ENCODE measurements around the gene SRRM1.
"Not testable (repeated sequence)": the region's sequence is repeated elsewhere in the genome, so short reads cannot be mapped to it uniquely, and the experiment has no call there.

SRRM1 gene

DNA sequence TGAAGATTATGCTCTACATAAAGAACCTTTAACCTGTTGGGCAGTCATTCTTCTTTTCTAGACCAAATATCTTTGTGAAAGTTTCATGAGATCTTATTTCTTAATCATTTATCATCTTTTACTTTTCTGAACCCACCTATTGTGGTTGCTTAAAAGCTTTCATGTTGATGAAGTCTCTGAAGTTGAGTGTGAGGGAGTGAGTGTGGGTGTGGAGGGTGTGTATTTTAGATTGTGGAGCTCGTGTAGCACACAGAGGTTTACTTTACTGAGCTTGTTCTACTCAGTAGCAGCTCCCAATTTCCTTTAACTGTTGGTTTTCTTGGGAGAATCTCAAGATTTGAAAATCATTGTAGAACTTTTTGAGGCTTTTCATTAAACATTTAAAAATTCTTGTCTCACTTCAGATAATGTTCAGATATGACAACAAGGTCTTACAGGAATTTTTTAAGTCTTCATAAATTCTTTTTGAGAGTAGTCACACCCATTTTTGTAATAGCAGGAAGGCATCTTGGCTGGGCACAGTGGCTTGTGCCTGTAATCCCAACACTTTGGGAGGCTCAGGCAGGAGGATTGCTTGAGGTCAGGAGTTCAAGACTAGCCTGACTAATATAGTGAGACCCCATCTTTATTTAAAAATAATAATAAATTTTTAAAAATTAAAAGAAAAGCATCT lies 17.0 kb downstream of the SRRM1 start:
- H3K4me3 ChIP-seq (ENCODE audit: low read length), result no peak overlapping the region
- no peak for TF ChIP-seq ZNF274 (IDR thresholded peaks at IDR 0.05; ENCODE audit: low read depth, low read length)

DNA sequence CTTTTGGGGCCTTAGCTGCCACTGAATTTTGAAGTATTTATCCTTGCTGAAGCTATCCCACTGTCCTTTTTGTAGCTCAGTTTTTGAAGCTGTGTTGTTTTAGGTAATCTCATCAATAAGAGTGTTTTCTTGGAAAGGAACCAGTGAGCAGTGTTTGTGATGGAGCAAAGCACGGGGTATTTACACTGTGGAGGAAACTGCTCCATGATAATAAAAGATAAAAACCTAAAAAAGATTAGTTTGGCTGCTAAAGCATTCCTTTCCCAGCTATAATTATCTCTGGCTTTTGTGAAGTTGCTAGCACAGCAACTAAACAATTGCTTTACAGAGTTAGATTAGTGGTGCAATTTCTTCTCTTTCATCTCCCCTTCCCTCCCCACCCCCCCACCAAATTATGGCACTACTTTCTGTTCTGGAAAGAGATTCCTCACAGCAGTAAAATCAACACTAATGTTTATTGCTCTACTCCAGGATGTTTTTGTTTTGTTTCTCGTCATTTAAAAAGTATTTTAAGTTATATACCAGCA lies 21.5 kb downstream of the SRRM1 start:
- no peak overlapping the region for H3K4me3 ChIP-seq (ENCODE audit: low read length)
- no peak for TF ChIP-seq ZNF274 (IDR thresholded peaks at IDR 0.05; ENCODE audit: low read depth, low read length)

DNA sequence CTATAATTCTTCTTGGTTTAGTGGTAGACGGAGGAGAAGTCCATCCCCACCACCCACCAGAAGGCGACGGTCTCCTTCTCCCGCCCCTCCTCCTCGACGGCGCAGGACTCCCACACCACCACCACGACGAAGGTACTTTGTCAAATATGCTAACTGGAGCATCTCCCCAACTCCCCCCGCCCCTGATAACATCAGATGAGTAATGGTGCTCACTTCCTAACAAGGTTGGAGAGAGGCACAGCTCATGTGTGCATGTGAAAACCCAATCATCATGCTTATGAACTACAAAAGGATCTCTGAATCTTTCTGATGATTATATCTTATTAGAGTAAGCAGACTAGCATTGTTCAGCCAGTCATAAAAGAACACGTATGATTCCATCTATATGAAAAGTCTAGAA lies 23.7 kb downstream of the SRRM1 start:
- no peak for TF ChIP-seq ZNF274 (IDR thresholded peaks at IDR 0.05; ENCODE audit: low read depth, low read length)
- no peak overlapping the region for H3K4me3 ChIP-seq (ENCODE audit: low read length)

DNA sequence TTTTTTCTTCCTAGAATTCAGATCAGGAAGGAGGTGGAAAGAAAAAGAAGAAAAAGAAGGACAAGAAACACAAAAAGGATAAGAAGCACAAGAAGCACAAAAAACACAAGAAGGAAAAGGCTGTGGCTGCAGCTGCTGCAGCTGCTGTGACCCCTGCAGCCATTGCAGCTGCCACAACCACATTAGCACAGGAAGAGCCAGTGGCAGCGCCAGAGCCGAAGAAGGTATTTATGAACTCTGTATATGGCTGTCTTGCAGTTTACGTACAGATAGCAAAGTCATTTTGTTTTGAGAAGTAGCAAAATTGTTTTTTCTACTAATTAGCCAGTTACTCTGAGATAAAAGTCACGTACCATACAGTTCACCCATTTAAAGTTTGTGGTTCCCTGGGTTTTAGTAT lies 28.3 kb downstream of the SRRM1 start:
- H3K4me3 ChIP-seq (ENCODE audit: low read length), result not testable (repeated sequence)

DNA sequence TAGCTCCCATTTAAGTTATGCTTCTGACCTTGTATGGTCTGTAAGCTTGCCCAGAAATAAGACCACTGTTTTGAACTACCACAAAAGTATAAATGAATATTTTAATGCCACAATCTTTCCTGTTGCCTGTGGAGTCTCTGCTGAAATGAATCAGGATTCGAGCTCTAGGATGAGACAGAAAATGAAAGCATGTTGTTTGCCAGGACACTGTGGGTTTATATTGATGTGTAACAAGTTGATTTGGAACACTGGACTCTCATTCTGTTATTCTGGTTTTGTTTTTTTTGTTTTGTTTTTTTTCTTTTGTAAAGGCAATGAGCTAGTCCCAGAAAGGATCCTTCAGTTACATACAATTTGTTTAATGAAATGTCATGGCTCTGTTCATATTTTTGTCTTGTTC lies 29.6 kb downstream of the SRRM1 start:
- H3K4me3 ChIP-seq (ENCODE audit: low read length), result not testable (repeated sequence)

DNA sequence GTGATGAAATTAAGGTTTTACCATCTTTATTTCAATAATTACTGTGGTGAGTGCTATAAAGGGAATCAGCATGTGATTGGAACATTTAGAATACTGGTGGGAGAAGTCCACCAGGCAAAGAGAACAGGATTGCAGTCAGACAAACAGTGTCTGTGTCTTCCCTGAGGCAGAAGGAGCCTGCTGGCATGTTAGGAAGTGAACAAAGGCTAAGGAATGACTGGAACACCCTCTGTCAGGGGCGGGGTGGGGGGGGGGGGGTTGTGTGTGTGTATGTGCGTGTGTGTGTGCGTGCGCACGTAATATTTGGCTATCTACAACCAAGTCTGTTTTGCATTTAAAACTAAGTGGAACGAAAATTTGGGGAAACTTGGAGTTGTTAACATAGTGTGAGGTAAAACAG lies 30.2 kb downstream of the SRRM1 start:
- no peak for TF ChIP-seq ZNF274 (IDR thresholded peaks at IDR 0.05; ENCODE audit: low read depth, low read length)

DNA sequence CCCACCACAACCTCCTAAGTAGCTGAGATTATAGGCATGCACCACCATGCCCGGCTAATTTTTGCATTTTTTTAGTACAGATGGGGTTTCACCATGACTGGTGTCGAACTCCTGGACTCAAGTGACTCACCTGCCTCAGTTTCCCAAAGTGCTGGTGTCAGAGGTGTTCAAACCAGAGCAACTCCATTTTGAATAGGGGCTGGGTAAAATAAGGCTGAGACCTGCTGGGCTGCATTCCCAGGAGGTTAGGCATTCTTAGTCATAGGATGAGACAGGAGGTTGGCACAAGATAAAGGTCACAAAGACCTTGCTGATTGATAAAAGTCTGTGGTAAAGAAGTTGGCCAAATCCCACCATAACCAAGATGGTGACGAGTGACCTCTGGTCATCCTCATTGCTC lies 35.3 kb downstream of the SRRM1 start:
- not testable (repeated sequence) for H3K4me3 ChIP-seq (ENCODE audit: low read length)

More for the DNA sequence above, 30.2 kb downstream of the SRRM1 start:
- H3K4me3 ChIP-seq (ENCODE audit: low read length), result no peak overlapping the region

DNA sequence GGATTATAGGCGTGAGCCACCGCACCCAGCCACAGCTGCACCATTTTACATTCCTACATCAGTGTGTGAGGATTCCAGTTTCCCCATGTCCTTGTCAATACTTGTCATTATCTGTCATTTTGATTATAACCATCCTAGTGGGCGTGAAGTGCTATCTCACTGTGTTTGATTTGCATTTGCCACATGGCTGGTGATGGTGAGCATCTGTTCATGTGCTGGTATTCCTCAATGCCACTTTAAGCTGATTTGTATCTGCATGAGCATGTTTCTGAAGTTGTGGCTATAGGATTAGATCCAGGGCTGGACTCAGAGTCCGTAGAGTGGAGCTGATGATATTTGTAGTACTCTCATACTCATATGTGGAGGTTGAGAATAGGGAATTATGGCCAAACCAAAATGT lies 36.6 kb downstream of the SRRM1 start:
- TF ChIP-seq ZNF274 (IDR thresholded peaks at IDR 0.05; ENCODE audit: low read depth, low read length), result no peak
- H3K4me3 ChIP-seq (ENCODE audit: low read length), result no peak overlapping the region

DNA sequence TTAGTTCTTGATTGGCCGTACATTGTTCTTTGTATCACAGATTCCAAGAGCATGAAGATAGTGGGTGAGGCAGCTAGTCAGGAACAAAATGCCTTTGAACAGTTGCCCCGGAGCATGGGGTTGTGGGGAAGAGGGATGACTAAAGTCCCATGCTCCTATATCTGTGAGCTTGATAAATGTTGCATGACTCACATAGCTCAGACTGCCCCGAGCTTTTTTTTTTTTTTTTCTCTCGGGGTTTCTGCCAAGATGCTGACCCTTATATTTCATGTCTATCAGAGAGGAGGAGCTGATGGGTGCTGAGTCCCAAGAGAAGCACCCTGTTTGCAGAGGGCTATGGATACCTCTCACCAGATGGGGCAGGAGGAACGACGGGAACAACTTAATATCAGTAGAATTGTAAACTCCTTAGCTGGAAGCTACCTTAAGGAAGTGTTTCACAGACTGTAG lies 40.6 kb downstream of the SRRM1 start:
- H3K4me3 ChIP-seq (ENCODE audit: low read length), result no peak overlapping the region
- TF ChIP-seq ZNF274 (IDR thresholded peaks at IDR 0.05; ENCODE audit: low read depth, low read length), result no peak

DNA sequence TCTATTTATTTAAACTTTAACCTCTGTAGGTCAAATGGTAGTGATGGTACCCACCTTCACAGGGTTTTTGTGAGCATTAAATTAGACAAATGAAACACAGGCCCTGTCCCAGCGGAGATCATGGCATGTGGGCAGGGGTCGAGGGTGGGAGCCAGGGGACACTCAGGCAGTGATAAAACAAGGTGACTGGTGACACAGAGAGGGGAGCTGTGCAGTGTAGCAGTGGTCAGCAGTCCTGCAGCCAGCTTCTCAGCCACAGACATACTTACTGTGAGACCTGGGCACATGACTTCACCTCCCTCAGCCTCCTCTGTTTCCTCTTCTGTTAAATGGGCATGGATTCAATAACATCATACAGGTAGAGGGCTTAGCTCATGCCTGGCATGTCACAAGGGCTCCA lies 44.9 kb downstream of the SRRM1 start:
- H3K4me3 ChIP-seq (ENCODE audit: low read length), result no peak overlapping the region

DNA sequence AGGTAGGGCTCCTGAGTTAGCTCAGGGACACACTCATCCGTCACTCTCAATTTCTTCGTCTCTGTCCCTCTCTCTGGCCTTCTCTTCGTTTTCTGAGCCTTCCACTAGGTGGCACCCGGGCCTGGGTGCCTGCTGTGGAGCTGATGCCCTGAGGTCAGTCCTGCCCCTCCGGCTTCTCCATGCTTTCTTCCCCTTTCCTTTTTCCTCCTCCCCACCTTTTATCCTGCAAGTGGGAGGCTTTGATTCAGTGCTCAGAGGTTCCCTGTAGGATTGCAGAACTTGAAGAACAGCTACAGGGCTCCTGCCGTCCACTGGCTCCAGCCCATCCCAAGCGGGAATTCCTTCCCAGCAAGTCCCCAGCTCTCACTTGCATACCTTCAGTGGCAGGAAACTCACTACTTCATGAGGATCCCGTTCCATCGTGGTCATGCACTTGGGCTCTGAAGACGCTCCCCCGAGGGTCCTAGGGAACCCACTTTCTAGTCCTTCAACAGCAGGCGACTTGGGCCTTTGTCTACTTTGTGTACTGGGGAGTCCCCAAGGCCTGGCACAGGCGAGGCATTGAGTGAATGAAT lies 45.6 kb downstream of the SRRM1 start:
- H3K4me3 ChIP-seq (ENCODE audit: low read length), result no peak overlapping the region
- no peak for TF ChIP-seq ZNF274 (IDR thresholded peaks at IDR 0.05; ENCODE audit: low read depth, low read length)

More for the DNA sequence above, 44.9 kb downstream of the SRRM1 start:
- no peak for TF ChIP-seq ZNF274 (IDR thresholded peaks at IDR 0.05; ENCODE audit: low read depth, low read length)

DNA sequence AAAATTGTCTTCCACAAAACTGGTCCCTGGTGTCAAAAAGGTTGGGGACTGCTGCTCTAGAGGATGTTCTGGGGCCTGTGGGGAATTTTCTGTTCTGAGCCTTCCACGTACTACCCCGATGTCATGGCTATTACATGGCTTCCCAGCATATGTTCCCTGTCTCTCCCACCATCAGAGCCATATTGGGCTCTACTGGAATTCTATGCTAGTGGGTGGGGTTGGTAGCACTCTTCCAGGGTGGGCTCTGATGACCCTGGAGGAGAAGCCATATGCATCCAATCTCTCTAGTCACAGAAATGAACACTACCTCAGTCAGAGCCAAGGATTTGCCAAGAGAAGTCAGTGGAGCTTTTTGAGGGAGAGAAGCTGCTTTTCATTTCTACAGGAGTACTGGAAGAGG lies 47.9 kb downstream of the SRRM1 start:
- no peak for TF ChIP-seq ZNF274 (IDR thresholded peaks at IDR 0.05; ENCODE audit: low read depth, low read length)
- H3K4me3 ChIP-seq (ENCODE audit: low read length), result no peak overlapping the region

DNA sequence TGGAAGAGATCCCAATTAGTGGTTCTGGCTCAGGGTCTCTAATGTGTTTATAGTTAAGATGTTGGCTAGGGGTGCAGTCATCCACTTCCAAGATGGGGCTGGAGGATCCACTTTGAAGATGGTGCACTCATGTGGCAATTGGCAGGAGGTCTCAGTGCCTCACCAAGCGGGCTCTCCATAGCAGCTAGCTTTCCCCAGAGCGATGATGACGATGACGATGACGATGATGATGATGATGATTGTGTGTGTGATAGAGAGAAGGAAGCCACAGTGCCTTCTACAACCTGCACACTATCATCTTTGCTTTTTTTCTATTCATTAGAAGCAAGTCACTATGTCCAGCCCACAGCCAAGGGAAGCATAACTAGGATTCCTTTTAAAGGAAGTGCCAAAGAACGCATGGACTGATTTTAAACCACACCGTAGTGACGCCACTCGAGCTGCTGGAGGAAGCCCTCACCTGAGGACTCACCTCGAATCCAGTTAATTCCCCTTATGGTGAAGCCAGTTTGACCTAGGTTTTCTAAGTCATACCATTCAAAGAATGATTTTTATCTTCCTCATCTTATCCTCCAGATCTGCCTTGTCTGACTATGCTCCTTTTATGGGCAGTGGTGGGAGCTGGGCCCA lies 49.4 kb downstream of the SRRM1 start:
- no peak overlapping the region for H3K4me3 ChIP-seq (ENCODE audit: low read length)
- TF ChIP-seq ZNF274 (IDR thresholded peaks at IDR 0.05; ENCODE audit: low read depth, low read length), result no peak

DNA sequence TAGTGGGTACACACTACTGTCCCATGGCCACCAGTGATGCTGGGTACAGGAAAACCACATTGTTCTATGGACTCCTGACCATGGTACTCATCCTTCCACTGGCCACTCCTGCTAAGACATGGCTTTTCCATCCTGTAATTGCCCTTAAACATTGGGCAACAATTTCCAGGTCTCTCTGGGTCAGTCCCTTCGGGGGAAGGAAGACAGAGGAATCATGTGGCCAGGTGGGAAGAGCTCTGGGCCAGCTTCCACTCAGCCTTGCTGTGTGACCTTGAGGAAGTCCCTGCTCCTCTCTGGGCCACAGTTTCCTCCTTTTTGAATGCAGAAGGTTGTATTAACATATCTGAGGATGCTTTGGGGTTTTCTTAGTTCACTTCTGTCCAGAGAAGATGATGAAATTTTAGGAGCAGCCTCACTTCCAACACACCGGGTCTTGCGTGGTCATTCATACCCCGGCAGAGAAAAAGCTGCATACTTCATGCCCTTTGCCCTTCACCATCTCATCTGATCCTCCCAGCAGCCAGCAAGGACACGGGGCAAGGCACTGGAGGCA lies 50.8 kb downstream of the SRRM1 start:
- TF ChIP-seq ZNF274 (IDR thresholded peaks at IDR 0.05; ENCODE audit: low read depth, low read length), result no peak
- H3K4me3 ChIP-seq (ENCODE audit: low read length), result no peak overlapping the region

DNA sequence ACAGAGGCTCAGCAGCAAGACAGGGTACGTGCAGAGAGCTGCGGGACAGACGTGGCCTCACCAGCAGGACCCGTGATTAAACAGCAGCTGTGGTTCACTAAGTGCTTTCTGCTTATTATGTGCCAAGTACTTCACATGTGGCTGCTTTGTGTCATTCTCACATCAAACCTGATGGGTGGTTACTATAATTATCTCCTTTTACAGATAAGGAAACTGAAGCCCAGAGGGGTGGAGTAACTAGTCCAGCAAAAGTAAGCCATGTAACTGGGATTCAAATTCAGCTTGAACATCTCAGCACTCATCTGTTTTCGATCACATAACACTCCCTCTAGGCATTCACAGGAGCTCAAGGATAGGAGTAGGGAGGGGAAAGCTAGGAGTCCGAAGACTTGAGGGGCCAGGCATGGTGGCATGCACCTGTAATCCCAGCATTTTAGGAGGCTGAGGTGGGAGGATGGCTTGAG lies 51.3 kb downstream of the SRRM1 start:
- TF ChIP-seq ZNF274 (IDR thresholded peaks at IDR 0.05; ENCODE audit: low read depth, low read length), result no peak
- H3K4me3 ChIP-seq (ENCODE audit: low read length), result no peak overlapping the region
